Fibroblast of peridontal ligament (primary cell): ENCODE results near the gene NR6A1.

Experiments used
- DNase-seq: peaks from one replicate; pipeline ENCODE4 v3.0.0-alpha.2; 2010; ENCODE audit errors: extremely low read depth

The NR6A1 gene

DNA sequence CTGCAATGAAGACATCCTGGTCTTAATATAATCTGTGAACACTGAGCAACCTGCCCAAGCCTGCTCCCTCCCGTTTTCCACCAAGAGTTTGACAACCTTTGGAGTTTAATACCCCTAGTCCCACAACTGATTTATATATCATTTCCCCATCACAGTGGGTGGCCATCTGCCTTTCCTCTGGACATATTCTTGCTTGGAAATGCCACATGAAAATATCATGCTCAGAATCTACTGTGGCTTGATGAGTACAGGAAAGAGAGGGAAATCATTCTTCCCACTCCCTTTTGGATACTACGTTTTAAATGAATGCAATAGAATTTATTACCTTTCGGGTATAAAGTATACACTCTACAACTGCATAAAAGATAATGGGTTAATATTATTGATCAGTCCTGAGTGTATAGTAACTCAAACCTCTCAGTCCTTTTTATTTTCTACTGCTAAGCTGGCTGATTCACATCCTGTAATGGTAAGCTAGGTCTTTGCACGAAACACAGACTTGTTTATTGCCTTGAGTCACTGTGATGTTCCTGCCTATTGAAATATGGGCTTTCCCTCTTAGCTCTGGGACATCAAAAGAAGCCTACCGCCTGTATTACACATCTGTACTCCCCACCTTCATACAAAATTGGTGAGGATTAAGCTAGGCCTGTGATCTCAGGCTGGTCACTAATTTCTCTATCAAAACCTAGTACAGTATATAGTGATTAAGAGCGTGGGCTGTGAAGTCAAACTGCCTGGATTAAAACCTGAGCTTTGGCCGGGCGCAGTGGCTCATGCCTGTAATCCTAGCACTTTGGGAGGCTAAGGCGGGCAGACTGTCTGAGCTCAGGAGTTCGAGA is 196.4 kb downstream of the NR6A1 start:
- DNase-seq, result peak; percentile 41

DNA sequence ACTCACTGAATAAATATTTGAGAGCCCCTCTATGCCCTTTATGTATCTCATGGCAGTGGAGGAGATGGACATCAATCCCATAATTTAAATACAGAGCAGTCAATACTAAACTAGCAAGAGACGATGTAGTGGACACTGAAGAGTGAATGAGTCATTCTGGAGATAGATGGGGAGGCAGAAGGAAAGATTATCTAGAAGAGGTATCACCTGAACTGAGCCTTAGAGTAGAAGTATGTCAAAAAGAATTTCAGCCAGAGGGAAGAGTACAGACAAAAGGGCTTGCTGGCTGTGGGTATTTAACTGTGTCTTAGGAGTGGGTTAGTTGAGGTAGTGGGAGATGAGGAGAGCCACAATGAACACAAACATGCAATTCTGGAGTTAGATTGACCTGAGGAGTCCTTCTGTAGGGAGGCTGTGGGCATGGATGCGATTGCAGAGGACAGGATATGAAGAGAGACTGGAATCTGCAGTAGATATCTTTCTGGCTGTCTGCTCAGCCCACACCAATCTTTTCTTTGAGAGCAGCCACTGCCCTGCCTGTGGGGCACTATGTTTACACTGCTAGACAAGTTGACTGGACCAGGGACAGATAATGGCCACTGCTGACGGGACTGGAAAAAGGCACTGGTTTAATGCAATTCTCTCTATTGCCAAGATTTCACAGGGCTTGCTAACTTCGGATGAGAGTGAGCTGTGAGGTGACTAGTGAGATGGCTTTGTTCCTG is 200.0 kb downstream of the NR6A1 start:
- no peak for DNase-seq

- no peak for DNase-seq
Observed at GRCh38 chr9:124569942-124570341, 201.2 kb downstream of the NR6A1 start.

DNA sequence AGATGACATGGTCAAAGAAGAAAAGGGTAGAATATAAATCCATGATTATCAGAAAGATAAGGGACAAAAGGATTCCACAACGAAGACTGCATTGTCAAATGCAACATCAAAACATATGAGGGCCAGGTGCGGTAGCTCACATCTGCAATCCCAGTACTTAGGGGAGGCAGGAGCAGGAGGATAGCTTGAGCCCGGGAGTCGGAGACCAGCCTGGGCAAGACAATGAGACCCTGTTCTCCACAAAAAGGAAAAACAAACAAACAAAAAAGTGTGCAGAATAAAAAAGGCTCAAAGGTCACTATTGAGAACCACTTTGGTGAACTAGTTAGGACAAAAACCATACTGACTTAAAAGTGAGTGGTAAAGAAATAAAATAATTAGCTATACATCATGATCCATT is 203.7 kb downstream of the NR6A1 start:
- DNase-seq, result no peak

- no peak for DNase-seq
Observed at GRCh38 chr9:124562328-124562727, 208.8 kb downstream of the NR6A1 start.

- peak; percentile 46 for DNase-seq
Observed at GRCh38 chr9:124559871-124560270, 211.2 kb downstream of the NR6A1 start.

DNA sequence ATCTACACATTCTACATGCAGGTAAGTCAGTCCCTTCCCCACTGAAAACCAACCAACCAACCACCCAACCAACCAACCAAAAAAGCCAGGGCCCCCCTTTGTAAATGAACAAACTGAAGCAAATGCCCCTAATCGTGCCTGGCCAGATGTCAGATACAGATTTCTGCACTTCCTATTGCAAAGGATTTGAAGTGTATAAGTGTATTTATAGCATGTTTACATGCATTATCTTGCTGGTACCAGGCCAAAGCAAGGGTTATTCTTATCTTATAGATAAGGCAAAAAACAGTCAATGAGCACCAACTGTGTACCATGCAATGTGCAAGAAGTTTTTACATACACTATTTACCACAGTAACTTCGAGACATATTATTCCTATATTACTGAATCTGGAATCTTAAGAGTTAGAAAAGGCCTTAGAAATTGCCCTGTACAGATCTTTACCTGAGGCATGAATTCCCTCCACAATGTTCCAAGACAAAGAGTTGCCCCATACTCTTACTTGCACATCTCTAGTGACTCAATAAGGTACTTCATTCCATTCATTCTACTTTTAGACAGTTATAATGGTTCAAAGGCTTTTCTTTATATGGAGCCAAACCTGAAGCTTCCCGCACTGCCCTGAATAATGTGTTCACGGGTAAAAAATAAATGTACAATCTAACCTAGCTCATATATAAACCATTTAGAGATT is 212.2 kb downstream of the NR6A1 start:
- DNase-seq, result no peak

DNA sequence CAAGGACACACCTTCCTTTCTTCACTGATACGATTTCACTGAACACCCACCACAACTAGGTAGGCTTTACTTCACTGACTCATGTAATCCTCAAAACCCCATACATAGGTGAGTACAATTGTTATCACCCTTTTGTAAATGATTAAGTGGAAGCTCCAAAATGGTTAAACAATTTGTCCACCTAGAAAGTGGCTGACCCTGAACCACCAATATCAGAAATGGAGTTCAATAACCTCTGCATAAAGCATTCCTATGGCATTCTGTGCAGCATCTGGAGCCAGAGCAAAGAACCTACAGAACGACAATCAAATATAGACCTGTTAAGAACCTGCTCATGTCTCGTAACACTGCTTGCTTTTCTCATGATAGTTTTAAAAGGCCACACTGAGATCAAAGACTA is 213.2 kb downstream of the NR6A1 start:
- DNase-seq, result no peak

DNA sequence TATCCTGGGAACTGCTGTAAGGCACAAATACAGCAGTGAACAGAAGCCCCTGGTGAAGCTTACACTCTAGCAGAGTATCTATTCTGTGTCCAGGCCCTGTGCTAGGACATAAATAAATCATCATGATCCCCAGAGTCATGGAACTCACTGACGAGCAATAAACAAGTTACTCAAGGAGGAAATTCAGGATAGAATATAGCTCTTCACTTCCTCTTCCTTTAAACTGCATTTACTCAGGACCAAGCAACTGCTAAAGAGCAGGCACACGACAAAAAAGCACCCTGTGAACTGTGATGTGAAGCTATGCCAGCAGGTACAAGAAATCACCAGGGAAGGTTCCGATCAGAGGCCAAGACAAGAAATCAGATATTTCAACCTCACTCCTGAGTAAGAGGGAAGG is 216.1 kb downstream of the NR6A1 start:
- no peak for DNase-seq

DNA sequence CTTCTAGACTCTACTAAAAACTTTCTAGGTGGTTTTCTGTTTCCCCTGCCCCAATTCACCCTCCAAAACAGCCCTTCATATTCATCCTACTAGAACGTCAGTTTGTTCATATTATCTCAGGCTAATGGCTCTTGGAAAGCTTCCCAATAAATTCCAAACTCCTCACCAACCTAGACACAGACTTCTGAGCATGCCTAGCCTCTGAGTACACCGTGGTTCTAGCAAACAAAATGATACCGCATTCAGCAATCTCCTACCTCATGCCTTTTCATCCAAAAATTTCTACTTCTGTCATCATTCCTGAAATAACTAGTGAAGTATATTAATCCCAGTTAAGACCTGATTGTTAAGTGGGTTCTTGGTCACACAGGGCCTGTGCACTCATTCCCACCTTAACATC is 217.4 kb downstream of the NR6A1 start:
- peak; percentile 52 for DNase-seq

DNA sequence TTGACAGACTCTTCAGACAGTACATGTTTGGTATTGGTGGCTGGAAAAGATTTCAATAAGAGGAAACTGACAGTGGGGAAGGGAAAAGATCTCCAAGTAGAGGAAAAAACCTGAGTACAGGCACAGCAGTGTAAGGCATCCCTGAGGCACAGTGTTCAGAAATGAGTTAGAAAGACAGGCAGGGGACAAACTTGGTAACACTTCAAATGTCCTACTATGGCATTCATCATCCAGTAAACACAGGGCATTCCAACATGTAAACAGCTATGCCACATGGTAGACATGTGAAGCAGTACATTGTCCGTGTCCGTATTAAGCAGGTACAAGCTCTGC is 218.9 kb downstream of the NR6A1 start:
- DNase-seq, result no peak

DNA sequence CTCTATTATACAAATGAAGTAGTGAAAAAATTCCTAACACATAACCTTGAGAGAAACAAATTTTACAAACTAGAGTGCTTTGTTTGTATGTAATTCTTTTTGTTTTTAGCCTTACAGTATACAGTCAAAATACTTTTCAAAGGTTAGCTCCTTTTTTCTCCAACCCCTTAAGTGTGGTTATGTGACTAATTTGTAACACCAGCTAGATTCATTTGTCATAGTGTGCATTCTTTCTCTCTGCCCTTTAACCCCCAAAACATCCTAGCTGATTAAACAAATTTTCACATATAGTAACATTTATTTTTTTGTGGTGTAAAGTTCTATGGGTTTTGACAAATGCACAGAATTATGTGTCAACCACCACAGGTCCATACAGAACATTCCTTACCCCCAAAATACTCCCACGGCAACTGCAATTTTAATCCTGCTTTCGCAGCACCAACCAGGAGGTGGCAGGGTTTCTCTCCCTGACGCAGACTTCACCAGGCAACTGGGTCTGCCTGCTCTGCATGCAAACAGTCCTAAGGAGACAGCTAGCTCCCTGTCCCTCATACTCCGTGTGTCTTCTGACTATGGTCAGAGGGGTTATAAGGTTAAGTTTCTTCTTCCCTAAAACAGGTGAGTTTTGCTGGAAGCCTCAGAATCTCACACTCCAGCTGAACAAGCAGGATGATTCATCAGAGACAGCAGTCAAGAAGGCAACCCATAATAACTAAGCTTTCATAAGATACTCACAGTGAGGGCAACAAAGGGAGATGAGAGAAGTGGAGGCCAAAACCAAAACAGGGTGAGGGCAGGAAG is 219.4 kb downstream of the NR6A1 start:
- peak; percentile 66 for DNase-seq

DNA sequence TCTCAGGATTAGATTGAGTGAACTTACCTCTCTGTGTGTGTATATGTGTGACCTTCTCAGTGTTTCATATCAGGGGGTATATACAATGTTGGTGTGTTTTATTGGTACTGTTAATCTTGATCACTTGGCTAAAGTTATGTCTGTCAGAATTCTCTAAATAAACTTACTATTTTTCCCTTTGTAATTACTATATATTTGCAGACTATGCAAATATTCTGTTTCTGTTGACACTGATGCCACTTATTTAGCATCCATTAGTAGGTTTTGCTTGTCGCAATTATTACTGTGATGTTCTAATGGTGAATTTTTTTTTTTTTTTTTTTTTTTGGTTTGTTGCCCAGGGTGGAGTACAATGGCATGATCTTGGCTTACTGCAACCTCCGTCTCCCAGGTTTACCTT is 221.0 kb downstream of the NR6A1 start:
- DNase-seq, result no peak

DNA sequence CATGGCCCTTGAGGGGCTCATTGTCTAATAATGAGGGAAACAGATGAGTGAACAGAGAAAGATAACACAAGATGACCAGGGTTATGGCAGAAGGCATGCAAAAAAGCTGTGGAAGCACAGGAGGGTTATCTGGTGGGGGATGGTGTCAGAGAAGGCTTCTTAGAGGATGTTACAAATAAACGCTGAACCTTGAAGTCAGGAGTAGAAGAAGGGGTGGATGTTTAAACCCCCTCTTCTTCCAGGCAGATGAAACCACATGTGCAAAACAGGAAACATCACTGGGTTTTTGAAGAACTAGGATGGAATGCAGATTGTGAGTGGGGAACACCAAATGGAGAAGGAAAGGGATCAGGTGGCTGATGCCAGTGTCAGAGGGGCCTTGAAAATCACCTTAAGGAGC is 222.1 kb downstream of the NR6A1 start:
- no peak for DNase-seq

GRCh38 chr9:124544535-124544934 is 226.6 kb downstream of the NR6A1 start:
- no peak for DNase-seq

GRCh38 chr9:124541824-124542223 is 229.3 kb downstream of the NR6A1 start:
- DNase-seq, result no peak

DNA sequence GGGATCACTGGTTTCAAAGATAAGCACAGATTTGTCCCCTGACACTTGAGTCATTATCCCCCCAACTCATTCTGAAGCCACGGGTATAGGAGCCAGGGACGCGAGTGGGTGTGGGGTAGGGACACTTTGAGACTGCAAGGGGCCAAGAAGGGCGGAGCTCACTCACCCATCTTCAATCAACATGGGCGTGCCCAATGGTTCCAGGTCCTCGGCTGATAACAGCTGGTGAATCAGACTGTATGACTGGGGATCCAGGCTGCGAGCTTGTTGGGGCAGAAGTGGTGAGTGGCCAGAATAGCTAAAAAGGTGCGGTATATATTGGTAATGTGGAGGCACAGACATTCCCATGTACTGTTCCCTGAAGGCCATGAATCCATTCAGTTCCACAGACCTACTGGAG is 233.2 kb downstream of the NR6A1 start:
- no peak for DNase-seq

- DNase-seq, result no peak
Observed at GRCh38 chr9:124535846-124536245, 235.3 kb downstream of the NR6A1 start.

- no peak for DNase-seq
Observed at GRCh38 chr9:124532897-124533296, 238.2 kb downstream of the NR6A1 start.

DNA sequence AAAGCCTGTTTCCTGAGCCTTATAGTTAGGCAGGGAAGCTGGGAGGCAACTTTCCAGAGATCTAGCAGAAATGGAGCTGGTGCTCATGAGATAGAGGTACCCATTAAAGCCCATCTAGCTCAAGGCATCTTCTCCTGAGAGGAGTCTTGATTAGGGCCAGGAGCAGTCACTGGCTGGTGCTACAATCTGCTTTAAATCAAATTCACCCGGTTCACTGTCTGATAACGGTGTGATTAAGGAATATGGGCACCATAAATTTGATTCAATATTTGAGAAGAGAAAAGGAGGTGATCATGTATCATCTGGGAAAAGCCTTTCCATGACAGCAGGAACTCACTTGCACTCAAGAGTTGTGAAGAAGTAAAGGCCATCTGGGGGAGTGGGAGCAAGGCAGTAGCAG is 240.0 kb downstream of the NR6A1 start:
- DNase-seq, result no peak

- DNase-seq, result no peak
Observed at GRCh38 chr9:124530246-124530645, 240.9 kb downstream of the NR6A1 start.

- DNase-seq, result peak; percentile 19
Observed at GRCh38 chr9:124527781-124528180, 243.3 kb downstream of the NR6A1 start.
